Measurements from ENCODE around the gene HES2. TPM values are rescaled to one million over a fixed set of nuclear protein-coding genes. Genes with fewer than 3 reads are reported as not detected.

HES2 gene
- total RNA-seq, 3 donors from 2014 or later = 3.4 to 3.6 TPM; not detected in 1

DNA sequence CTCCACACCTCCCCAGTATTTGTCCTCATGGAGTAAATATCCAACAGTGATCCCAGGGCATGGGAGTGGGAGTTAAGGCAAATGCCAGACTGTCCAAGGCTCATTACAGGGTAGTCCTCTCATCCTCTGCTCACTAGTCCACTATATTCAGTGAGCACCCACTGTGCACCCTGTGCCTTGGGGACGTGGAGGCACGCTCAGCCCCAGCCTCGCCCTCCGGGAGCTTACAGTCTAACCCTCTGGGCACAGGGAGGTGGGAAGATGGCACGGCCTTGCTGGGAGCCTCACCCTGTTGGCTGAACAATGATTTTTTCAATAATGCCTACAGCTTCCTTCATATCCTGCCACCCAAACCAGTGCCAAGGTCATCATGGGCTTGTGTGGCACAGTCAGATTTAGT is 2.8 kb downstream of the HES2 start:
- Histone ChIP-seq H3K9me3 (no peaks in the 10 kb centered on the region), H3K4me3 (no peak overlapping the region), H3K4me1 (peaks cover 0 to 10% of the 10 kb centered on the region in 2 donors), H3K36me3 (no peaks in the 10 kb centered on the region), H3K27ac (no peak overlapping the region), H3K27me3 (peaks cover 15 to 72% of the 10 kb centered on the region in 2 donors)
- no peak for DNase-seq (ENCODE audit: low spot score in 2 of 2)
- TF ChIP-seq, protein P1, sequence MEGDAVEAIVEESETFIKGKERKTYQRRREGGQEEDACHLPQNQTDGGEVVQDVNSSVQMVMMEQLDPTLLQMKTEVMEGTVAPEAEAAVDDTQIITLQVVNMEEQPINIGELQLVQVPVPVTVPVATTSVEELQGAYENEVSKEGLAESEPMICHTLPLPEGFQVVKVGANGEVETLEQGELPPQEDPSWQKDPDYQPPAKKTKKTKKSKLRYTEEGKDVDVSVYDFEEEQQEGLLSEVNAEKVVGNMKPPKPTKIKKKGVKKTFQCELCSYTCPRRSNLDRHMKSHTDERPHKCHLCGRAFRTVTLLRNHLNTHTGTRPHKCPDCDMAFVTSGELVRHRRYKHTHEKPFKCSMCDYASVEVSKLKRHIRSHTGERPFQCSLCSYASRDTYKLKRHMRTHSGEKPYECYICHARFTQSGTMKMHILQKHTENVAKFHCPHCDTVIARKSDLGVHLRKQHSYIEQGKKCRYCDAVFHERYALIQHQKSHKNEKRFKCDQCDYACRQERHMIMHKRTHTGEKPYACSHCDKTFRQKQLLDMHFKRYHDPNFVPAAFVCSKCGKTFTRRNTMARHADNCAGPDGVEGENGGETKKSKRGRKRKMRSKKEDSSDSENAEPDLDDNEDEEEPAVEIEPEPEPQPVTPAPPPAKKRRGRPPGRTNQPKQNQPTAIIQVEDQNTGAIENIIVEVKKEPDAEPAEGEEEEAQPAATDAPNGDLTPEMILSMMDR (IDR thresholded peaks at IDR 0.05) = no peak
- TF ChIP-seq POLR2AphosphoS5 (IDR thresholded peaks at IDR 0.05) = no peak
- intact Hi-C loops (cut with DNase I; ENCODE audit: low total_unique reads) = no loop called here

DNA sequence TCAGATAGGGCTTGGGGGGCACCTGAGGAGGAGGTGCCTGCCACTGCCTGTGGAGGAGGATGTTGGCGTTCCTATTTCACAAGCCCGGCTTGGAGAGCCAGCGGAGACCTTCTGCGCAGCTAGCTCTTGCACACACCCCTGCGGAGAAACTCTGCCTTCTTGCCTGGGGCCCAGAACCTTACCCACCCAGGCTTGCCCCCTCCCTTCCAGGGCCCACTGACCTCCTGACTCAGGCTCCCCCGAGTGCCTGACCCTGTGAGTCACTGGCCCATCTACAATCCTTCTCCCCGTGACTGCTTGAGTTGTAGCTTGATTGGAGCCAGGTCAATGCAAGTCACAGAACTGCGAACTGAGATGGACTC is 3.4 kb downstream of the HES2 start:
- no peaks in the 10 kb centered on the region for H3K9me3 ChIP-seq
- no peak overlapping the region for H3K4me3 ChIP-seq
- intact Hi-C loops (cut with DNase I; ENCODE audit: low total_unique reads) = no loop called here
- H3K4me1 ChIP-seq = peaks cover 0 to 10% of the 10 kb centered on the region in 2 donors
- no peak for DNase-seq (ENCODE audit: low spot score in 2 of 2)
- no peak overlapping the region for H3K27ac ChIP-seq
- no peak for TF ChIP-seq POLR2AphosphoS5 (IDR thresholded peaks at IDR 0.05)
- TF ChIP-seq POLR2A (IDR thresholded peaks at IDR 0.05) = no peak
- TF ChIP-seq, protein P1 (IDR thresholded peaks at IDR 0.05) = no peak
- no peaks in the 10 kb centered on the region for H3K36me3 ChIP-seq
- peaks cover 15 to 67% of the 10 kb centered on the region in 2 donors for H3K27me3 ChIP-seq

DNA sequence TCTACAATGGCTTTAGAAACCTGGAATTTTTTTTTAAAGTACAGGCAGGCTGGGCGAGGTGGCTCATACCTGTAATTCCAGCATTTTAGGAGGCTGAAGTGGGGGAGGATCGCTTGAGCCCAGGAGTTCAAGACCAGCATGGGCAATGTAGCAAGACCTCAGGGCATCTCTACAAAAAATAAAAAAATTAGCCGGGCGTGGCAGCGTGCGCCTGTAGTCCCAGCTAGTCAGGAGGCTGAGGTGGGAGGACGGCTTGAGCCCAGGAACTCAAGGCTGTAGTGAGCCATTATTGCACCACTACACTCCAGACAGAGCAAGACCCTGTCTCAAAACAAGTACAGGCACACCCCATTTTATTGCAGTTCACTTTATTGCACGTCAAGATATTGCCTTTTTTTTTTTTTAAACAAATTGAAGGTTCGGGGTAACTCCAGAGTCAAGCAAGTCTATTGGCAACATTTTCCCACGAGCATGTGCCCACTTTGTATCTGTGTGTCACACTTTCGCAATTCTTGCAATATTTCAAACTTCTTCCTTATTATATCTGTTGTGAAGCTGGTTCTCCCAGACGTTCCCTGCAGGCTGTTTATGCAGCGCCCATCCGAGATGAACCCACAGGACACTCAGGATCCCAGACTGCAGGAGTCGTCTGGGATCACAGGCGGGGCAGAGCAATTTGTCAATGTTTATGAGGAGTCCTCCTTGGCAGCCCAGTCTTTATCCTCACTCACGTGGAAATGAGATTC is 4.7 kb downstream of the HES2 start:
- peak overlapping the region in 1 of 3 donors; percentile 41 for H3K4me3 ChIP-seq
- intact Hi-C loops (cut with DNase I; ENCODE audit: low total_unique reads) = no loop called here
- no peak for DNase-seq (ENCODE audit: low spot score in 2 of 2)
- H3K27me3 ChIP-seq = peaks cover 12 to 55% of the 10 kb centered on the region in 2 donors
- no peaks in the 10 kb centered on the region for H3K9me3 ChIP-seq
- peaks cover 0 to 10% of the 10 kb centered on the region in 2 donors for H3K4me1 ChIP-seq
- H3K27ac ChIP-seq = no peak overlapping the region
- TF ChIP-seq, protein P1 (IDR thresholded peaks at IDR 0.05) = no peak
- TF ChIP-seq POLR2AphosphoS5 (IDR thresholded peaks at IDR 0.05) (no peak), POLR2A (IDR thresholded peaks at IDR 0.05) (no peak)
- no peaks in the 10 kb centered on the region for H3K36me3 ChIP-seq

DNA sequence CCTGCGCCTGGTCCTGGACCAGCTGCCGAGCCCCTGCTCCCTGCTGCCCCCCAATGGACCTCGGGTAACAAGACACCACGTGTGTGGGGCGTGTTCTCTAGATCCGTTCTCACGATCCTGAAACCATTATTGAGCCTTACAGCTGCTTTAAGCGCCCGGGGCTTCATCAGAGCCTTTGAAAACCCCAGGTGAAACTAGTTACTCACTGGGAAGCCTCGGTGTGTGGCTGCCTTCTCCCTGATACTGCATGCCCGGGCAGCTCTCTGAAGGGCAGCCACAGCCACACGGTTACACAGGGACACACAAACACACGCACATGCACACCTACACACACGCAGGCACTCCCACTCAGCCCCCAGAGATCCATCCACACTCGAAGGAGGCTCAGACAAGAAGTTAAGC is 5.3 kb downstream of the HES2 start:
- Histone ChIP-seq H3K4me1 (peaks cover 0 to 8% of the 10 kb centered on the region in 2 donors), H3K27me3 (peaks cover 7 to 49% of the 10 kb centered on the region in 2 donors), H3K4me3 (peak overlapping the region in 1 of 3 donors; percentile 41), H3K27ac (no peak overlapping the region), H3K36me3 (no peaks in the 10 kb centered on the region), H3K9me3 (no peaks in the 10 kb centered on the region)
- intact Hi-C loops (cut with DNase I; ENCODE audit: low total_unique reads) = no loop called here
- DNase-seq (ENCODE audit: low spot score in 2 of 2) = no peak
- TF ChIP-seq POLR2A (IDR thresholded peaks at IDR 0.05) (no peak), POLR2AphosphoS5 (IDR thresholded peaks at IDR 0.05) (no peak)
- TF ChIP-seq, protein P1 (IDR thresholded peaks at IDR 0.05) = no peak

DNA sequence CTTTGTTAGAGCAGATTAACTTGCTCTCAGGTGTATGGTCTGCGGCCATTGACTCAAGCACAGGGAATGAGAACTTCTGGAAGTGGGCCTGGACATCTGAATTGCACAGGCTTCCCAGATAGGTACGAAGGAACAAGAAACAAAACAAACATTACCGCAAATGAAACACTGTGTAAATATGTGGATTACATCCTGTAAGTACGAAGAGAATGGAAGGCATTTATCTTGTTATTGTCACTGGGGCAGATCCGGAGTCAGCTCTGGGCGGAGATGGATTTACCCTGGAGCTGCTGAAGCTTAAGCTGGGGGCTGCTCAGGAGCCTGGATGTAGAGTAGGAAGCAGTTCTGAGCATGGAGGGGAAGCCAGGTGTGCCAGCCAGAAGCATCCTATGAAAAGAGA is 6.8 kb downstream of the HES2 start:
- H3K36me3 ChIP-seq = no peaks in the 10 kb centered on the region
- peaks cover 0 to 33% of the 10 kb centered on the region in 2 donors for H3K27me3 ChIP-seq
- H3K27ac ChIP-seq = no peak overlapping the region
- TF ChIP-seq, protein P1 (IDR thresholded peaks at IDR 0.05) = no peak
- TF ChIP-seq POLR2AphosphoS5 (IDR thresholded peaks at IDR 0.05) (no peak), POLR2A (IDR thresholded peaks at IDR 0.05) (no peak)
- intact Hi-C loops (cut with DNase I; ENCODE audit: low total_unique reads) = no loop called here
- no peak for DNase-seq (ENCODE audit: low spot score in 2 of 2)
- no peak overlapping the region for H3K4me3 ChIP-seq
- no peaks in the 10 kb centered on the region for H3K9me3 ChIP-seq
- no peaks in the 10 kb centered on the region for H3K4me1 ChIP-seq

Measured in breast epithelium (tissue), 4 donors.